Neural progenitor cell (in vitro differentiated cells): ENCODE measurements around the gene MAPK10.

Source experiments
- CTCF ChIP-seq: fragments of 200-600 bp; sonication (generic); IDR thresholded peaks from 2 replicates; pipeline ENCODE4 v1.5.1; 2017; ENCODE audit warnings: antibody characterized with exemption, mild to moderate bottlenecking
- EZH2 ChIP-seq: fragments of 200-600 bp; sonication (generic); IDR thresholded peaks from 2 replicates; pipeline ENCODE4 v1.6.1; 2017; ENCODE audit warnings: antibody characterized with exemption, mild to moderate bottlenecking, moderate library complexity
- EZH2phosphoT487 ChIP-seq: fragments of 200-600 bp; sonication (generic); IDR thresholded peaks from 2 replicates; pipeline ENCODE4 v1.6.1; 2017; ENCODE audit warnings: antibody characterized with exemption

- no peak for TF ChIP-seq CTCF
- no peak for TF ChIP-seq EZH2phosphoT487
- no peak for TF ChIP-seq EZH2
These were observed 178.3 kb downstream of the MAPK10 start for GRCh38 chr4:86181585-86181984.
